Measurements from ENCODE around the gene SPRR1A.
"Not testable (repeated sequence)": the region's sequence is repeated elsewhere in the genome, so short reads cannot be mapped to it uniquely, and the experiment has no call there.

The SPRR1A gene

DNA sequence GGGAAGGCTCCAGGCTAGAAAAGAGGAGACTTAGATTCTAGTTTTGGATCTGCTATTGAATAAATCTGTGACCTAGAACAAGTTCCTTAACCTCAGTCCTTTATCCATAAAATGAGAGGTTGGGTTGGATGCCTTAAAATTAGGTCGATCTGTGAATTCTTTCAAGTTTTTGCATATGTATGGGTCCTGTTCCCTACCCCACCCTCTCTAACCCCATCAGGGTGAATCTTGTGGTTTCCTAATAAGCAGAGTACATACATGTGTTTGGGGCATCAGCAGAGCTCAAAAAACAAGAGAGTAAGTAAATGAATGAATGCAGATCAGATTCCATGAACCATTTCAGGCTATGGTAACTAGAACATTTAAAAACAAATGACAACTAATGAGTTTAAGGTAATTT lies 7.2 kb upstream of the SPRR1A start:
- no peak for DNase-seq

GRCh38 chr1:152977614-152978013 lies 6.3 kb upstream of the SPRR1A start:
- no peak for DNase-seq

DNA sequence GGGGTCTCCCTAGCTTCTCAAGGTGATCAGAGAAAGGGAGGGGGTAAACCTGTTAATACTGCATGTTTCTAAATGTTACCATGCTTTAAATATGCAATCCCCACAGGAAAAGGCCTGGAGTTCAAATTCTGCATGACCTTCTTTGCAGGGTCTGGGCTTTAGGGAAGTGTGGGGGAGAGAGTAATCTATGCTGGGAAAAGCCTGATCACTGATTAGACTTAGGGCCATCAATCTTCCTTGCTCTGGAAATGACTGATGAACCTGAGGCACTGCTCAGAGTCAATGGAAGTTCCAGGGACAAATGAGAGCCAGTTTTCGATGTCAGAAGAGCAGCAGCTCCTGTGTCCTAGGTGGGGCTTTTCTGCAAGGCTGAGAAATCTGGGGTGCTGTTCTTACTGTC lies 3.2 kb upstream of the SPRR1A start:
- no peak for DNase-seq

DNA sequence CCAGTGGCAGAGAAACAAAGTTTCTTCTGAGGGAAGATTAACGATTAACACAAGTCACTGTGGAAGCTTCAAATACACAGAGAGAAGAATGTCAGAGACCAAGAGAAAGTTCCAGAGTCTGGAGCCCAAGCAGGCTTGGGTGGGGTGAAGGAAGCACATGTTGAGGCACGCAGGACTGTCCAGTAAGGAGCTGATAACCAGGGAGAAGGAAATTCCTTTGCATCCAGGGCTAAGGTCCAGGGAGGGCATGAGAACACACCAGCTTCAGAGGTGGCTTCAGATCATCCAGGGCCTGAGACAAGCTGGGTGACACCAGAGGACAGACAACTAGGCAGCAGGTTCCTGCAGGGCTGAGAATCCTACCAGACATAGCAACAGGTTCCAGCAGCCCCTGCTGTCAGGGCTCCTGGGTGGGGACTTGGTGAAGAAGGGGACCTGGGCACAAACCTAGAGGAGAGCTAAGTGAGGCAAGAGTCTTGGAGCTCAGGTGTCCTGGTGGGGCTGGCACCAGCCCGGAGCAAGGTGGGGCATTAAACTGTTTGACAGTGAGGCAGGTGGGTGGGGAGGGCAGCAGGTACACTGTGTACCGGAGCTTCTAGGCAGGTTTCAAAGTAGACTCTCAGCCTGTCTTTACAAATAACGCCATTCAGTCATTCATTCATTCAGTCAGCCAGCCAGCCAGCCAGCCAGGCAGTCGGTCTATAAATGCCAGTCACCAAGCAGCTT lies 2.6 kb upstream of the SPRR1A start:
- no peak for DNase-seq

- DNase-seq: no peak
These were observed 1.8 kb upstream of the SPRR1A start for GRCh38 chr1:152982076-152982475.

DNA sequence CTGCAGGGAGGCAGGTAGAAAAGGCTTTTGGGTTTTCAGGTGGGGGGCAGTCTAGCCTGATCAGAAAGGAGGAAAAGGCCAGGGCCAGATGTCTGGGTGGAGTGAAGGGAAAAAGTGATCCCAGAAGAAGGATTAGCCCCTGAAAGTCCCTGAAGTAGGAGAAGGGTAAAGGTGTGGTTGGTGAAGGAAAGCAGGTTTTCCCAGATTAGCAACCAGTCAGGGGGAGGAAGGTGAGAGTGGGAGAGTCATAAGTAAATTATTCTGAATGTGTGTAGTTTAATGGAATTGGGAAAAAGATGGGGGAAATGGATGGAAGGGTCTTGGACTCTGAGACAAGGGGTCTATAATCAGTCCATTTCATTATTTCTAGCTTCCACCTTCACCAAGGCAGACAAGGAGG lies 647 bp upstream of the SPRR1A start:
- DNase-seq: no peak

DNA sequence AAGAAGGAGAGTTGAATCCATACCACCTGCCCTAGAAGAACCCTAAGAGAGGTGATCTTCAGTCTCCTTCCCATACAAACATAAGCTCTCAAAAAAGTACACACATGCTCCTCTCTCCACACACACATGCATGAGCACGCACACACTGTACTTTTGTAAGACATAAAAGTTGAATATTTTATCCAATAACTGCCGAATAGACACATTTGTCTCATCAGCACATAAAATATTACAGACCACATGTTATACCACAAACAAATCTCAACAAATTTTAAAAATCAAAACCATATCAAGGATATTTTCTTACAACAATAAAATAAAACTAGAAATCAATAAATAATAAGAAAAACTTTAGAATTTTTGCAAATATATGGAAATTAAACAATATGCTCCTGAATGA lies 2.7 kb downstream of the SPRR1A start:
- DNase-seq: no peak

DNA sequence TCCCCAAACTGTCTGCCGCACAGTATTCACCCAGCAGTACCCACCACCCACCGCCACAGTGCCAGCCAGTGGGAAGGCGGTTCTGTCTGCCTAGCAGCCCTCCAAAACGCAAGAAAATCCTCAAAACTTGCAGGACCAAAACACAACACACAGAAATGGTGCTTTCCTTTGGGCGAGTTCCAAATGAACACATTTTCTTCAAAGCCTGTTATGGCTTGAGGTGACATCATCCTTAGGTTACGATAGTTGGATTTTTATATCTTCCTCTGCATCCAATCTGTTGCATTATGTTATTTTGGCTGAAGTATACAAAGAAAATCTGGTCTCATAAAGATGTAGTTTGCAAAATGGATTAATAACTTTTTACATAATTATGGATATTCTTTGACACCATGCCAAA lies 9.3 kb downstream of the SPRR1A start:
- no peak for DNase-seq

GRCh38 chr1:152995842-152996241 lies 12.0 kb downstream of the SPRR1A start:
- no peak for DNase-seq

GRCh38 chr1:152996633-152997400 lies 12.9 kb downstream of the SPRR1A start:
- no peak for DNase-seq

DNA sequence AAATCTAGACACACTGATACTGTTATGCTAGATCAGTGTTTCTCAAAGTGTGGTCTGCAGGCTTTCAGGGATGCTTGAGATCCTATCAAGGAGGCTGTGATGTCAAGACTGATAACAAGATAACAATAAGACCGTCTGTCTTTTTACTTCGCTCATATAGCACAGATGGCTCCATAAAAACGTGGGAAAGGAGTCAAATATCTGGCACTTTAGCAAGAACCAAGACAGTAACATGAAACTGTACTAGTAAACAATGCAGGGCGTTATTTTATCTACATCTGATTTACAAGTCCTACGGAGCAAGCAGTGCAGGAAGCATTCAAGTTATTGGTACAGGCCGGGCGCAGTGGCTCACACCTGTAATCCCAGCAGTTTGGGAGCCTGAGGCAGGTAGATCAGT lies 14.0 kb downstream of the SPRR1A start:
- no peak for DNase-seq

GRCh38 chr1:152998476-152998875 lies 14.6 kb downstream of the SPRR1A start:
- no peak for DNase-seq

DNA sequence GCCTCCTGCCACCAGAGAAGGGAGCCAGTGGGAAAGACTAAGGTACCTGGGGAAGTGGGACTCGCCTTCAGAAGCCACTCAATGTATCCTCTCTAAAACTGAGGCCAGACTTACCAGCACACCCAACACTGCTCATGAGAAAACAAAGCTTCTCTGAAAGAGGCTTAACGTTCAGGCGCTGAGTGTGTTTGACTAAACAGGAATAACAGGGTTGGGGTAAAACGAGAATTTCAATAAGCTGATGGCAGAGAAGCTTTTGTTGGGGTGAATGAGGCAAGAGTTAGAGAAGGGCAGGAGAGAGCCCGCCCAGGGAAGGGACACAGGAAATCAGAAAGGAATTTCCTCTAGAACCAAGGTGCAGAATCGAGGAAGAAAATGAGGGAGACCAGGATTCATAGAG lies 15.9 kb downstream of the SPRR1A start:
- DNase-seq: no peak

DNA sequence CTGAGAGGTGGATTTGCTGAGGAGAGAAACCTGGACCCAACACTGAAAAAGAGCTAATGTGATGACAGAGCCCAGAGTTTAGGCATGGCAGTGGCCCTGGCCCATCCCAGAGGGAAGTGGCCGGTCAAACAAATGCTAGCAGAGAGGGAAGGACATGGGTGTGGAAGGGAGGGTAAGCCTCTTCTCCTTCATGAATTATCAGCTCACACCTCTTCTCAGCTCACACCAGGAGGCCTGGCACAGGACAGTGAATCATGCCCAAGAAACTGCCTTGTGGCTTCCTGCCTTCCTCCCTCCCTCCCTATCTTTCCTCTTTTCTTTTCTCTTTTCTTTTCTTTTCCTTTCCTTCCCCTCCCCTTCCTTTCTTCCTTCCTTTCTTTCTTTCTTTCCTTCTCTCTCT lies 16.4 kb downstream of the SPRR1A start:
- DNase-seq: no peak

GRCh38 chr1:153001382-153001781 lies 17.5 kb downstream of the SPRR1A start, which contains the start of gene SPRR3:
Gene SPRR3 (plus strand): TSS chr1:153001749. CDS start chr1:153003021, 1,272 bp downstream.
- no peak for DNase-seq

GRCh38 chr1:153011235-153011758 lies 27.4 kb downstream of the SPRR1A start:
- DNase-seq: not testable (repeated sequence)

- not testable (repeated sequence) for DNase-seq
These were observed 37.9 kb downstream of the SPRR1A start for GRCh38 chr1:153021829-153022228.

- DNase-seq: not testable (repeated sequence)
These were observed 38.5 kb downstream of the SPRR1A start for GRCh38 chr1:153022340-153022739.

- DNase-seq: no peak
These were observed 39.2 kb downstream of the SPRR1A start for GRCh38 chr1:153023109-153023508.

DNA sequence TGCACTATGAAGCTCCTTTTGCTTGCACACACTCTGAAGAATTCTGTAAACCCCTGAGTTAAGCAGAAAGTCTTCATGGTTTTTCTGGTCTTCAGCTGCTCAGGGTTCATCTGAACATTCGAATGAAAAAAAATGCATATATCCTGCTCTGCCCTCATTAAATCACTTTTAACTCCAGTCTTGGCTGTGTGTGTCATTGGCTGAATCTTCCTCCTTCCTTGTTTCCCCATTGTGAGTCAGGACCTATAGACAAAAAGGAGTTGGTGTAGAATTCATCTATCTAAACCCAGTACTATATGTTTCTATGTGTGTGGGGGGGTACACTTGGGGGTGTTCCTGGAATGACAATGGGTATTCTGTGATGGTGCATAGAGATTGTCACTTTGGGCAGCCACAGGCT lies 40.5 kb downstream of the SPRR1A start:
- no peak for DNase-seq

DNA sequence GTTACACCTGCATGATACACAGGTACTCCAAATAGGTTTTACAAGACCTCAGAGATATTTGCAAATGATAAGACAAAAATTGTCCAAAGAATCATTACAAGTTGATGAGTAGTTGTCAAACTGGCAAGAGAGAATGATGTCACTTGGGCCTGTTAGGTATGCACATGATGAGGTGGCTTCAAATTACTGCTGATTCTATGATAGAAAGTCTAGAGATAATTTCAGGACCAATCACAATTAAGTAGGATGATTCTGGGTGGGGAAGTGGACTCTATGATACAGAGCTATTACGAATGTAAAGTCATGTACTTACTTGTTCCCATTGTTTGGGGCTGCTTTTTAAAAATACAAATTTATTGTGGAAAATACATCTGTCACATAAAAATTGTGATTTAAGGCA lies 41.9 kb downstream of the SPRR1A start:
- DNase-seq: no peak

GRCh38 chr1:153028766-153029165 lies 44.9 kb downstream of the SPRR1A start:
- no peak for DNase-seq

- no peak for DNase-seq
These were observed 47.0 kb downstream of the SPRR1A start, which contains the start of gene SPRR1B for GRCh38 chr1:153030895-153031294. Gene SPRR1B (plus strand): TSS chr1:153031203. CDS start chr1:153032346, 1,143 bp downstream.

DNA sequence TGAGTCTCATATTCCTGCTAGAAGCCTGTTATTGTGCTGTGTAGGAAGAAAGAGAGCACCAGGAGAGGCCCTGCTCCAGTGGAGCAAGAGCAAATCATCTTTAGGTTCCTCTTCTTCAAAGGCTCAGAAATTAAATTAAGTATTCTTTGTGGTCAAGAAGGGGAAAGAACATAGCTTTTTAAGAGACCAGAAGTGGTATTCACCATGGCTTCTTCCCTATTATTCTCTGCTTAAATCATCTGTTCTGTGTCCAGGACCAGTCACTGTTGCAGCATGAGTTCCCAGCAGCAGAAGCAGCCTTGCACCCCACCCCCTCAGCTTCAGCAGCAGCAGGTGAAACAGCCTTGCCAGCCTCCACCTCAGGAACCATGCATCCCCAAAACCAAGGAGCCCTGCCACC lies 48.2 kb downstream of the SPRR1A start:
- DNase-seq: no peak

Measured in activated CD4-positive, alpha-beta T cell treated with anti-CD3 and anti-CD28 coated beads, Interleukin-2, amount 50 U/mL, for 4 hours (primary cell).